Progenitor cell of endocrine pancreas (in vitro differentiated cells): ENCODE results near the gene KRTAP10-5. TPM values are rescaled to one million over a fixed set of nuclear protein-coding genes. Genes with fewer than 3 reads are reported as not detected.

Experiments
- DNase-seq: peaks from one replicate; pipeline ENCODE4 v3.0.0; 2021; ENCODE audit warnings: low spot score; ENCODE audit not compliant: unreplicated experiment
- H3K27ac Mint-ChIP-seq: 2 replicates; pipeline ENCODE4 v1.8.0; 2021; ENCODE audit warnings: mild to moderate bottlenecking, moderate library complexity, mixed read lengths
- H3K27me3 Mint-ChIP-seq: 2 replicates; pipeline ENCODE4 v1.8.0; 2021; ENCODE audit warnings: mixed read lengths
- H3K36me3 Mint-ChIP-seq: 2 replicates; pipeline ENCODE4 v1.8.0; 2022; ENCODE audit warnings: mixed read lengths; ENCODE audit not compliant: insufficient read depth
- H3K4me1 Mint-ChIP-seq: 2 replicates; pipeline ENCODE4 v1.8.0; 2021; ENCODE audit warnings: low read depth, mixed read lengths
- H3K4me3 Mint-ChIP-seq: 2 replicates; pipeline ENCODE4 v1.8.0; 2021; ENCODE audit warnings: low read depth, mild to moderate bottlenecking, moderate library complexity, mixed read lengths
- H3K9me3 Mint-ChIP-seq: 2 replicates; pipeline ENCODE4 v1.8.0; 2021; ENCODE audit warnings: low read depth, mixed read lengths
- total RNA-seq: library from RNA; stranded (reverse); gene quantifications from 2 replicates; pipeline ENCODE4 v1.2.1, GENCODE V29; 2021
- TF ChIP-seq, protein P1 (sequence below): fragments of 200-600 bp; sonication (generic); IDR thresholded peaks from one replicate; pipeline ENCODE4 v1.5.0; 2021; ENCODE audit warnings: antibody characterized with exemption, mild to moderate bottlenecking; ENCODE audit not compliant: unreplicated experiment

The KRTAP10-5 gene
- total RNA-seq, 1 donor from 2014 or later = not detected

DNA sequence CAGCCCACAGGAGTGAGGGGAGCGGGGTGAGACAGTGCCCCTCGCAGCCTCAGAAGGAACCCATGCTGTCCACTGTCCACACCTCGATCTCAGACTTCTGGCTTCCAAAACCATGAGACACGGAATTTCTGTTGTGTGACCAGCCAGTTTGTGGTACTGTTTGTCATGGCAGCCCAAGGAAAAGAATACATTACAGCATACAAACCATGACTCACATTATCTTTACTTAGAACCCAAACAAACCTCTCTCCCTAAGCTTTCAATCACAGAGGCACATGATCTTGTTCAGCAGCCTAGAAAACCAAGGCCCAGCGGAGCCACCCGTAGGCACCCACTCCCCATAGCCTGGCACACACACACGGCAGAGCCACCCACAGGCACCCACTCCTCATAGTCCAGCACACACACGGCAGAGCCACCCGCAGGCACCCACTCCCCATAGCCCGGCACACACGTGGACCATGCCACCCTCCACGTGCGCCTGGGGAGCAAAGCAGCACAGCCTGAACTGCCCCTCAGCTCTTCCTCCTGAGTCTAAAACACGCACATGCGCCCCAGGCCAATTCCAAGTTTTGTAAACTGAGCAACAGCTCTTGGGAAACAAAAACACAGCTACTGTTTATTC lies 7.3 kb downstream of the KRTAP10-5 start:
- Mint-ChIP-seq H3K9me3 (peaks cover 21% of the 10 kb centered on the region), H3K4me1 (peaks cover 3% of the 10 kb centered on the region), H3K27me3 (no peaks in the 10 kb centered on the region), H3K4me3 (no peak overlapping the region), H3K36me3 (no peaks in the 10 kb centered on the region), H3K27ac (peak overlapping the region; percentile 51)
- DNase-seq = no peak
- TF ChIP-seq, protein P1, sequence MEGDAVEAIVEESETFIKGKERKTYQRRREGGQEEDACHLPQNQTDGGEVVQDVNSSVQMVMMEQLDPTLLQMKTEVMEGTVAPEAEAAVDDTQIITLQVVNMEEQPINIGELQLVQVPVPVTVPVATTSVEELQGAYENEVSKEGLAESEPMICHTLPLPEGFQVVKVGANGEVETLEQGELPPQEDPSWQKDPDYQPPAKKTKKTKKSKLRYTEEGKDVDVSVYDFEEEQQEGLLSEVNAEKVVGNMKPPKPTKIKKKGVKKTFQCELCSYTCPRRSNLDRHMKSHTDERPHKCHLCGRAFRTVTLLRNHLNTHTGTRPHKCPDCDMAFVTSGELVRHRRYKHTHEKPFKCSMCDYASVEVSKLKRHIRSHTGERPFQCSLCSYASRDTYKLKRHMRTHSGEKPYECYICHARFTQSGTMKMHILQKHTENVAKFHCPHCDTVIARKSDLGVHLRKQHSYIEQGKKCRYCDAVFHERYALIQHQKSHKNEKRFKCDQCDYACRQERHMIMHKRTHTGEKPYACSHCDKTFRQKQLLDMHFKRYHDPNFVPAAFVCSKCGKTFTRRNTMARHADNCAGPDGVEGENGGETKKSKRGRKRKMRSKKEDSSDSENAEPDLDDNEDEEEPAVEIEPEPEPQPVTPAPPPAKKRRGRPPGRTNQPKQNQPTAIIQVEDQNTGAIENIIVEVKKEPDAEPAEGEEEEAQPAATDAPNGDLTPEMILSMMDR = no peak

DNA sequence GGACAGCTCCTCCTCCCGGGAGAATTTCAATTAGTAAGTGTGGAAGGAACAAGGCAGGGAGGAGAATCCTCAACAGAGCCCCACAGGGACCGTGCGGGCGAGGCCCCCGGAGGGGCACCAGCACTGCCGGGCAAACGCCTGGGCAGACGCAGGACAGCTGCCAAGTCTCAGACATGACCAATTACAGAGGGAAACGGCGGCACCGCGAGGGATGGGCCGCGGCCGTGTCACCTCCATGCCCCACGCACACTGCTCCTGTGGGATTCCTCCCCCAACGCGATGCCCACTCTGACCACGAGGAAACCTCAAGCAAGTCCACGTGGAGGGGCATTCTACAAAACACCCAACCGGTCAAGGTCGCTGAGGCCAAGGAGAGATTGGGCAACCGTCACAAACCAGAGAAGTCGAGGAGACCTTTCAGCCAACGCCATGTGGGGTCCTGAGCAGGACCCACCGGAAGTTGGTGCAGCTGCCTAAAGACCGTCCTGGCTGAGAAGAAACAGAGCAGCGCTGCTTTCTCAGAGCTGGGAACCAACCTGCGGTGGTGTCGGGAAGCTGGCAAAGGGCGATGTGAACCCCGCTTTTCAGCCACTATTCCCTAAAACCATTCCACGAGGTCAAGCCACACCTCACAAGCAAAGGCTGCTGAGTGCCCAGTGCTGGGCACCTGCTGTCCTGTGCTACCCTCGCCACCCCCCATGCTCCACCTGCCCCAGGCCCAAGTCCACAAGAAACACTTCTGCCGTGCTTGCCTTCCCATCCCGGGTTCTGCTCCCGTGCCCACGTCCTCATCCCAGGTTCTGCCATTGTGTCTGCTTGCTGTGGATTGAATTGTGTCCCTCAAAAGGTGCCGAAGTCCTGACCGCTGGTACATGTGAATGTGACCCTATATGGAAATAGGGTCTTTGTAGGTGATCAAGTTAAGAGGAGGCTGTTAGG lies 8.3 kb downstream of the KRTAP10-5 start:
- DNase-seq = no peak
- H3K27me3 Mint-ChIP-seq = no peaks in the 10 kb centered on the region
- H3K4me3 Mint-ChIP-seq = no peak overlapping the region
- no peaks in the 10 kb centered on the region for H3K36me3 Mint-ChIP-seq
- H3K4me1 Mint-ChIP-seq = peaks cover 3% of the 10 kb centered on the region
- TF ChIP-seq, protein P1 = no peak
- peaks cover 15% of the 10 kb centered on the region for H3K9me3 Mint-ChIP-seq
- no peak overlapping the region for H3K27ac Mint-ChIP-seq

DNA sequence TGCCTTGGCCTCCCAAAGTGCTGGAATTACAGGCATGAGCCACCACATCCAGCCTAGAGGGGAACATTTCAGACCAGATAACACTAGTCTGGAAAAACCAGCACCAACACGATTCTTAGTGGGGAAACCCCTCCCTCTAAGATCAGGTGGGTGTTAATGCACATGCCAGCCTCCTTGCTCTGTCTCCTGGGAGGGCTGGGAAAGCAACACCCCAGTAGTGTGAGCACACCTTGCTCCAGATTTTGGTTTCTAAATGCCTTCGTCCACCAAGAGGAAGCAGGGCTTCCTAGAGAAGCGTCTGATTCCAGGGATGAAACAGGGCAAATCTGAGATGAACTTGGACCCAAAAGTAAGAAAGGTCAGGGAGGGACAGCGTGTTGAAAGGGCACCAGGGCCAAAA lies 9.1 kb downstream of the KRTAP10-5 start:
- DNase-seq = no peak

DNA sequence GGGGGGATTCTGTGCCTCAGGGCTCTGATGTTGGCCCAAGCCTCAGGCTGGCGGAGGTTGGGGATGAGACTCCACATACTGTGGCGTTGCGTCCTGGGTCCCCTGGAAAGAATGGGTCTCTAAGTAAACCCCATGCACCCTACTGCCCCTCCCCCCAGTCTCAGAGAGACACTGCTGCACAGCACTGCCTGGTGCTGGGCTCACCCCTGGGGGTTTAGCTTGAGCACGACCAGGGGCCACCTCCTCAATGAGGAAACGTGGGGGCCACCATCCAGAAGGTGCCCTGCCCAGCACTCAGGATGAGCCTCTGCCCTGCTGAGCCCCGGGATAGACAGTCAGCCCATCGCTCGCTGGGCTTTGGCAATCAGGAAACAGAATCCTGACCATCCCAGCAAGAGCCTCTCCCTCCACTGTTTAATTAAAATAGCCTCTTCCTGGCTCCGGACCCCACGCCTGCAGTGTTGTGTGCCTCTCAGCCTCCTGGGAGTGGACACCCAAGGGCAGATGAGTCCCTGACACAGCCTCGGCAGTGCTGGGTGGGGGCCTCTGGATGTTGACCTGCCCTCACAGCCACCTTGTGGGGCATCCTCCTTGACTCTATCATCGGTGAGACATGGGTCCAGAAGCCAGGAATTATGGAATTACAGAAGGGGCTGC lies 10.4 kb downstream of the KRTAP10-5 start:
- Mint-ChIP-seq H3K4me1 (peaks cover 3% of the 10 kb centered on the region), H3K36me3 (no peaks in the 10 kb centered on the region), H3K4me3 (no peak overlapping the region), H3K9me3 (peaks cover 10% of the 10 kb centered on the region), H3K27ac (no peak overlapping the region), H3K27me3 (no peaks in the 10 kb centered on the region)
- no peak for DNase-seq
- TF ChIP-seq, protein P1 = no peak

More for the DNA sequence above, 9.1 kb downstream of the KRTAP10-5 start:
- no peaks in the 10 kb centered on the region for H3K27me3 Mint-ChIP-seq
- peaks cover 10% of the 10 kb centered on the region for H3K9me3 Mint-ChIP-seq
- peaks cover 3% of the 10 kb centered on the region for H3K4me1 Mint-ChIP-seq
- no peak overlapping the region for H3K27ac Mint-ChIP-seq
- no peaks in the 10 kb centered on the region for H3K36me3 Mint-ChIP-seq
- TF ChIP-seq, protein P1 = no peak
- H3K4me3 Mint-ChIP-seq = no peak overlapping the region
